ENCODE results near the gene SORCS1. TPM values are rescaled to one million over a fixed set of nuclear protein-coding genes. Genes with fewer than 3 reads are reported as not detected.

SORCS1 gene
- total and polyA plus RNA-seq, 5 donors, result 1.2 to 4.5 (median 3.0) TPM

DNA sequence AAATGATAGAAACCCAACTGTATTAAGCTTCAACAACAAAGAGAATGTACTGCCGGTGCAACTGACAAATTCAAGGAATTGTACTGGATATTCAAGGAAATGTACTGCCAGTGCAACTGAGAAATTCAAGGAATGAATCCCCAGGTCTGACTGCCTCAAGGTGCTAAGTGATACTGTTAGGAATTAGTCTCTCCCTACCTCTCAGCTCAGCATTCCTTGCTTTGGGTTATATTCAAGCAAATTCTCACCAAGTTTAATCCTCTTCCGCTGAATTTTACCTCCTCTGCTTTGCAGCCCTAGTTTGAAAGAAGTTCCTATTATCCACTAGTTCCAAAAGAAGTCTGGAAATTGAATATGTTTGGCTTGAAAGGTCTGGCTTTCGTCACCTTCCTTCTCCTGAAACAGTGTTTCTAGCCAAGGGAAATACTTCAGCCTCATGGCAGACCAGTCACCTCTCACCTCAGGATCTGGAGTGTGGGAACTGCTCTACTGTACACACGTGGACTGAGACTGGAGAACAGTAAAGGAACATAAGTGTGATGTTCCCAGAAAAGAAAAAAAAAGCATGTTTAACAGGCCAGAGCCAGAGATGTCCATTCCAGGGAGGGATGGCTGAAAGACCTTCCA, 60.4 kb downstream of the SORCS1 start:
- 57% methylated on average over 4 of the region's 4 CpGs for WGBS
- Histone ChIP-seq H3K9me3 (ENCODE audit: control insufficient read depth, low read length) (peaks cover 2% of the 10 kb centered on the region), H3K4me3 (ENCODE audit: low read length) (no peak overlapping the region), H3K27ac (ENCODE audit: low read length) (no peak overlapping the region), H3K4me1 (ENCODE audit: control insufficient read depth, insufficient read depth, low read length) (no peaks in the 10 kb centered on the region), H3K27me3 (ENCODE audit: control insufficient read depth, insufficient read depth) (no peaks in the 10 kb centered on the region)
- DNase-seq (no peak), ATAC-seq (peak in 1 of 2 donors; percentile 33)
- intact Hi-C loops (cut with DNase I), result no loop called here

DNA sequence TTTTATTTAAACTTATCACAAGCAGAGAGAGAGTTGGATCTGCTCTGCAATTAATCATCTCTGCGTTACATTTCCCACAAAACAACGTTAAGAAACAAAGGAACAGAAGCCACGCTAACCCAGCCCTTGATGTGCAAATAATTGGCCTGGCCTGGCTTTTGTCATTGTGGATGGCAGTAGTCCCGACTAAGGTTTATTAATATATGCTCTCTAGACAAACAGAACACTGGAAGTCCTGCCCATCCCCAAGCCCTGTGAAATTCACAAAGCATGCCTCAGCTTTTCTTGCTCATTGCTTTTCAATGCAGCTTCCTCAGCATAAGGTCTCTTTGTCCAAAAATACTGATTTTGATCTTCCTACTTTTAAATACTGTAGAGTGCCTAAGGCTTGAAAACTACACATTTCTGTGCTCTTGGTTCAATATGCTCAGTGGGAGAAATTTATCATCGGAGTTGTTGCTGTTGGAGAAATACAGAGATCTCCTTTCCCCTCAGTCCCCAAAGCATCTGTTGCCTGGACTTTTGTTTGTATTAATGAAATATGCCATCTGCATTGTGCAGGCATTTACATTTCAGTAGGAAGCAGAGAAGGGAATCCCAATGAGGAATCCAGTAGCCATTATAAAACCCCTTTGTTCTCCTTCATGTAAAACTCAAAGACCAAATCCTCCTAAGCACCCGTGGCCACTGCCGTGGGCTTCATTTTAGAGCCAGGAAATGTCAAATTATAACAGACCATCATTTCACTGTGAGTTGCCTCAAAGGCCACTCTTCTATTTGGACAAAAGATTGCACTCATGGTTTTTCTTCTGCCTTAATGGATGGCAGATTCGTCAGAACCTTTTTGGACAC, 61.1 kb downstream of the SORCS1 start:
- 34% methylated on average over 8 of the region's 8 CpGs for WGBS
- Histone ChIP-seq H3K27me3 (ENCODE audit: control insufficient read depth, insufficient read depth) (no peaks in the 10 kb centered on the region), H3K27ac (ENCODE audit: low read length) (no peak overlapping the region), H3K4me1 (ENCODE audit: control insufficient read depth, insufficient read depth, low read length) (no peaks in the 10 kb centered on the region), H3K4me3 (ENCODE audit: low read length) (no peak overlapping the region), H3K9me3 (ENCODE audit: control insufficient read depth, low read length) (peaks cover 2% of the 10 kb centered on the region)
- intact Hi-C loops (cut with DNase I), result no loop called here
- ATAC-seq, result no peak
- peak in 1 of 3 donors; percentile 22 for DNase-seq

DNA sequence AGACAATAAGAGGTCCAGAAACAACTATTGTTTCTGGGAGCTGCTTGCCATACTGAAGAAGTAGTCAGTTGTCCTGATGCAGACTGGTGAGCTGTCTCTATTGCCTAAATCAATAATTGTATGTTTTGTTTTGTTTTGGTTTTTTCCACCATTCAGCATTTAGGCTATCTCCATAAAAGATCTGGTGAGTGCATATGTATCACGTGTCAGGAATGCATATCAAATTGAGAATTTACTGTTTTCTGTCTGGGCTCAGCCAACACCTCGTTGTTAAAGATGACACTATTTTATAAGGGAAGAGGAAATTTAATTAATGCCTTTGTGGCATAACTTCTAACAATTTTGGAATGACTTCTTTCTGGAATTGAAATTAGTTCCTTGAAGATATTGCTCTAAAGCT, 66.2 kb downstream of the SORCS1 start:
- DNase-seq, result no peak
- H3K4me3 ChIP-seq (ENCODE audit: low read length), result no peak overlapping the region
- H3K27ac ChIP-seq (ENCODE audit: low read length), result no peak overlapping the region
- no peaks in the 10 kb centered on the region for H3K4me1 ChIP-seq (ENCODE audit: control insufficient read depth, insufficient read depth, low read length)
- no peak for ATAC-seq
- no peaks in the 10 kb centered on the region for H3K27me3 ChIP-seq (ENCODE audit: control insufficient read depth, insufficient read depth)
- intact Hi-C loops (cut with DNase I), result no loop called here
- no peaks in the 10 kb centered on the region for H3K9me3 ChIP-seq (ENCODE audit: control insufficient read depth, low read length)
- 55% methylated on average over 2 of the region's 2 CpGs for WGBS

DNA sequence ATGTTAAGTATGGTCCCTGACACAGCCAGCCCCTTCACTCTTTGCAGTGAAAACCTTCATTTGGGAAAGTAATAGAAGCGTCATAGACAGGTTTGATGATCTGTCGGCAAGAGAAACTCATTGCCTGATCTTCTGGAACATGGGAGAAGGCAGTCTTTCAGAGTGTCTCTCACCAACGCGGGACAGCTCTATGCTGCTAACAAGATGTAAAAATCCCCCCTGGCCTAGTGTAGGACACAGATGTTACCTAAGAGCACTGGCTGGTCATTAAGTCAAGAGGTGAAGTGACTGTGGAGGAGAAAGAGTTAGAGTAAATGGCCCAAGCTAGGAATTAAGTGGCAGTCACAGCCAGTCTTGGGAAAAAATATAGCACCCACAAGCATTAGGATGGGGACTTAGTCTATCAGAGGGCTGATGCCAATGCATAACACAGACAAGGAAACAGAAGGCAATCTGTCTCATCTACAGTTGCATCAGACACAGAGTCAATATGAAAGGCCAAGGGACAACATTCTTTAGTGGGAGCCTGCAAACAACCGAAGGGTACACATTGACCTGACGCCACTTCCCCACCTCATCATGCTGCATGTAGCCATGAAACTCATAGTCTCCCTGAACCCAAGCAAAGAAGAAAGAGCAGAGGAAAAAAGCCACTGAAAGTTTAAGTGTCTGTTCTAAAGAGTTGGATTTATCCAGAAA, 69.5 kb downstream of the SORCS1 start:
- WGBS, result 88% methylated on average over 6 of the region's 6 CpGs
- H3K4me1 ChIP-seq (ENCODE audit: control insufficient read depth, insufficient read depth, low read length), result no peaks in the 10 kb centered on the region
- no peaks in the 10 kb centered on the region for H3K9me3 ChIP-seq (ENCODE audit: control insufficient read depth, low read length)
- no peak overlapping the region for H3K27ac ChIP-seq (ENCODE audit: low read length)
- intact Hi-C loops (cut with DNase I), result no loop called here
- no peak overlapping the region for H3K4me3 ChIP-seq (ENCODE audit: low read length)
- DNase-seq (no peak), ATAC-seq (no peak)
- H3K27me3 ChIP-seq (ENCODE audit: control insufficient read depth, insufficient read depth), result no peaks in the 10 kb centered on the region

DNA sequence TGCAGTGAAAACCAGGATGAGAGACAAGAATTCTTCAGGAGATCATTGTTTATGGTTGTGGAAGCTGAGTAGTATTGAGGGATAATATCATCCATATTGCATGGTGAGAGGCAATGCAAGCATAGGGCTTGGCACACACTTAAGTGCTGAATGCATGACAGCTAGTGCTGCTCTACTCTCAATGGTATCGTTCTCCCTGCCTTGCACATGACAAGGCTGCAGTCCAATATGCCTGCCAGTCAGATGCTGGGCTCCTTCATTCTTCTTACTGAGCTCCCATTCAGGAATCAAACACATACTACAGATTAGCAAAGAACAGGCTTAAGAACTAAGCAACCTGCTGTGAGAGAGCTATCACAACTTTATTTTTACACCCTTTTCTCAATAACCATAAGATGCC, 72.2 kb downstream of the SORCS1 start:
- Histone ChIP-seq H3K9me3 (ENCODE audit: control insufficient read depth, low read length) (no peaks in the 10 kb centered on the region), H3K27me3 (ENCODE audit: control insufficient read depth, insufficient read depth) (no peaks in the 10 kb centered on the region), H3K27ac (ENCODE audit: low read length) (no peak overlapping the region), H3K4me3 (ENCODE audit: low read length) (no peak overlapping the region), H3K4me1 (ENCODE audit: control insufficient read depth, insufficient read depth, low read length) (no peaks in the 10 kb centered on the region)
- WGBS, result 53% methylated on average over 1 of the region's 1 CpG
- intact Hi-C loops (cut with DNase I), result no loop called here
- ATAC-seq (no peak), DNase-seq (no peak)

DNA sequence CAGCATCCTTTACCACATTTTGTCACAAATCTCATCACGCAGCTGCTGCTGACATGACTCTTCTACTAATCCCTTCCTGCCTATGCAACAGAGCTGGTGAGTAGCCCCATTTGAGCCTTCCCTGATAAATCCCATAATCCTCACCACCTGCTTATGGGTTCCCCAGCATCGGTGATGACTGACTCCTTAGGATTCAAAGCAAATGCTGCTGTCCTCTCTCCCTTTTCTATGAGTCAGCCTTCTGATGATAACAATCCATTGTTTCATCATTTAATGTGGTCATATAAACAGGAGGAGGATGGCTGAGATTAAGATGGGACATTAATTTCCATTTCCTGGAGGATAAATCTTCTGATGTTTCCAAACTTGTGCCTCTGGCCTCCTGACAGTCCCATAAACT, 73.4 kb downstream of the SORCS1 start:
- no peak overlapping the region for H3K27ac ChIP-seq (ENCODE audit: low read length)
- no peaks in the 10 kb centered on the region for H3K9me3 ChIP-seq (ENCODE audit: control insufficient read depth, low read length)
- H3K4me3 ChIP-seq (ENCODE audit: low read length), result no peak overlapping the region
- intact Hi-C loops (cut with DNase I), result no loop called here
- H3K27me3 ChIP-seq (ENCODE audit: control insufficient read depth, insufficient read depth), result no peaks in the 10 kb centered on the region
- no peaks in the 10 kb centered on the region for H3K4me1 ChIP-seq (ENCODE audit: control insufficient read depth, insufficient read depth, low read length)
- WGBS, result 64% methylated on average over 2 of the region's 2 CpGs
- ATAC-seq (no peak), DNase-seq (no peak)

DNA sequence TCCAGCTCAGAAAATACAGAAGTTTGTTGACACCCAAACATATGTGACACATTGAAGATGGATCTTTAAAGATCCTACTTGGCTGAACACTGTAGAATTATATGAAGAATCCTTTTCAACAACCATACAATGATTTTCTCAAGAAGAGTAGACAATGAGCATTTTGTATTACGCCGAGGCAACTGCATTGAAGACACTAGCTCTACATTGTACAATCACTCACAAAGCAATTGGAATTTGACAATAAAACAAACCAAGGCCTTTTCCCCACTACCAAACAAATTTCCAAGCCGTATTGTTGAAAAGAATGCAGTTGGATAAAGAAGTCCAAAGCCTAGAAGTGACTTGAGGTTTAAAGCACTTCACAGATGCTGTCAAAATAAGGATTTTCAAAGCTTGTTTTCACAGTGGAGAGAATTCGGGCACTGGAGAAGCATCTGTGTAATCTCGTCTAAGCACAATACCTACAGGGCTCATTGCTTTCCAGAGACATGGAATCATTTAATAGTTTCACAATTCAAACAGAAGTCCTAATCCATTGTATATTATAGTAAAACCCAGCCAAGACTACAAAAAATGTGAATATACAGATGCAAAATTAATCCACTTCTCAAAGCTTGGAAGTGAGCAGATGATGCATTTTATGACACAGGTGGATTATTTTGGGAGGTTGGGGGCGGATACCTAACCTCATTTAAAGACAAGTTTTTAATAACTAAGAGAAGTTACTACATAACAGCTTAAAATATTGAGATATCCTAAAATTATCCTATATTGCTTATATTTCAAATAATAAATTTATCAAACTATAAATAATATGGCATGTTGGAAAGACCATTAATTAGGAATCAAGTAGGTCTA, 78.6 kb downstream of the SORCS1 start:
- no peaks in the 10 kb centered on the region for H3K9me3 ChIP-seq (ENCODE audit: control insufficient read depth, low read length)
- no peak overlapping the region for H3K27ac ChIP-seq (ENCODE audit: low read length)
- no peaks in the 10 kb centered on the region for H3K27me3 ChIP-seq (ENCODE audit: control insufficient read depth, insufficient read depth)
- 71% methylated on average over 6 of the region's 6 CpGs for WGBS
- DNase-seq (no peak), ATAC-seq (no peak)
- H3K4me1 ChIP-seq (ENCODE audit: control insufficient read depth, insufficient read depth, low read length), result no peaks in the 10 kb centered on the region
- no peak overlapping the region for H3K4me3 ChIP-seq (ENCODE audit: low read length)
- intact Hi-C loops (cut with DNase I), result no loop called here

DNA sequence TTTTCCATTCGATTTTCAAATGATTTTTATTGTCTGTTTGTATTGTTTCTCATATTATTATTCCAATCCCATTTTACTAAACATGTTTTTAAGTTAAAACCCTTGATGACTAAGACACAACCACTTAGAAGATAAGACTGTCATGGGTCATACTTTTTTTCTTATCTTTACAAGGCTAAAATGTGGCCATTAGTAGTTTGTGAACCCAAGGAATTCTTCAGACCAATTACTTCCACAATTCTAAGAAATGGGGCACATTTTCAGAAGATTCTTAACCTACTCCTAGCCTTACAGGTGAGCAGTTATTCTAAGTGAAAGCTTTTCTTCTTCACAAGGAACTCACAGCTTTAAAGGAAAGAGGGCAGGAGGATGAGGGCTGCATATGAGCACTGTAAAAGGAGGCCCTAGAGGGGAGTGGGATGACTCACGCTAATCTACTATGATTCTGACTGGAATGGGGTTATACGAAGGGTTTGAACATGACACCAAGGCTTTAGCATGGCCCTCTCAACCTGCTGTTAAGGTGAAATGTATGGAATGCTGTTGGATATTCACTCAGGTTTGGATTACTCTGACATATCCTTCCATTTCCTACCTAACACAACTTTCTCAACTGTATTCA, 81.0 kb downstream of the SORCS1 start:
- Histone ChIP-seq H3K9me3 (ENCODE audit: control insufficient read depth, low read length) (no peaks in the 10 kb centered on the region), H3K4me3 (ENCODE audit: low read length) (no peak overlapping the region), H3K27ac (ENCODE audit: low read length) (no peak overlapping the region), H3K4me1 (ENCODE audit: control insufficient read depth, insufficient read depth, low read length) (no peaks in the 10 kb centered on the region), H3K27me3 (ENCODE audit: control insufficient read depth, insufficient read depth) (no peaks in the 10 kb centered on the region)
- 61% methylated on average over 3 of the region's 3 CpGs for WGBS
- DNase-seq (no peak), ATAC-seq (no peak)
- intact Hi-C loops (cut with DNase I), result no loop called here

DNA sequence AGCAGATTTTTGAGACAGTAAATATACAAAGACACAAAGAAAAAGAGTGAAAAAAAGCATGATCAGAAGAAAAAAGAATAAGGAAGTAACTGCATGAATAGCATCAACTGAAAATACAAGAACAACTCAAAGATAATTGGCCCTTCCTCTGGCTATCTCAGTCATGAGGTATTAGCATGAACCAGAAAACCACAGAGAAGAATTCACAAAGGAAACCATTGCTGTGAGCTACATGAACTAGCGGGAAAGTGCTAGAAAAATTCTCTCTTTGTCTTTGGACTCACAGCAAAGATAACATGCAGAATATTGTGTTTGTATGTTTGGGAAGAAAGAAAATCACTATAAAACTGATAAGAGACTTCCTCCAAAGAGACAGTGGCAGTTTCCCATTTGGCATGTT, 82.9 kb downstream of the SORCS1 start:
- H3K4me1 ChIP-seq (ENCODE audit: control insufficient read depth, insufficient read depth, low read length), result no peaks in the 10 kb centered on the region
- 48% methylated on average over 1 of the region's 1 CpG for WGBS
- intact Hi-C loops (cut with DNase I), result no loop called here
- no peaks in the 10 kb centered on the region for H3K27me3 ChIP-seq (ENCODE audit: control insufficient read depth, insufficient read depth)
- no peak for ATAC-seq
- H3K9me3 ChIP-seq (ENCODE audit: control insufficient read depth, low read length), result no peaks in the 10 kb centered on the region
- DNase-seq, result no peak
- H3K4me3 ChIP-seq (ENCODE audit: low read length), result no peak overlapping the region
- H3K27ac ChIP-seq (ENCODE audit: low read length), result no peak overlapping the region

DNA sequence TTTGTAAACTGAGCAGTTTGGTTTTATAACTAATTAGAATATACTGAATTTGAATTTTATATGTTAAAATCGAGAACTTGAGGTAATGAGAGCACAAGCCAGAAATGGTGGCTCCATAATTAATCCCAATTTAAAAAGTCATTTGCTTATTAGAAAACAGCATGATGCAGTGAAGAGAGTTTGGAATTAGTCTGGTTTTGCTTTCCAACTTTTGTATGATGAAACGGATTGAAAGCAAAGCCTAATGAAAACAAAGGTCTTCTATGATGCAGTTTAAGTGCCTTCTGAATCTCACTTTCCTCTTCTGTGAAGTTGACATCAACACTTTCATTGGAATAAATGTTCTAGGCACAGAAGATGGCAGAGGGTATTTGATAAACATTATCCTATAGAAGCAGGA, 89.4 kb downstream of the SORCS1 start:
- ATAC-seq (no peak), DNase-seq (no peak)
- H3K4me3 ChIP-seq (ENCODE audit: low read length), result no peak overlapping the region
- 58% methylated on average over 2 of the region's 2 CpGs for WGBS
- H3K4me1 ChIP-seq (ENCODE audit: control insufficient read depth, insufficient read depth, low read length), result no peaks in the 10 kb centered on the region
- H3K9me3 ChIP-seq (ENCODE audit: control insufficient read depth, low read length), result no peaks in the 10 kb centered on the region
- H3K27ac ChIP-seq (ENCODE audit: low read length), result no peak overlapping the region
- intact Hi-C loops (cut with DNase I), result no loop called here
- H3K27me3 ChIP-seq (ENCODE audit: control insufficient read depth, insufficient read depth), result no peaks in the 10 kb centered on the region
